ENCODE data around the gene SLC47A1.
"Not testable (repeated sequence)": the region's sequence is repeated elsewhere in the genome, so short reads cannot be mapped to it uniquely, and the experiment has no call there.

DNA sequence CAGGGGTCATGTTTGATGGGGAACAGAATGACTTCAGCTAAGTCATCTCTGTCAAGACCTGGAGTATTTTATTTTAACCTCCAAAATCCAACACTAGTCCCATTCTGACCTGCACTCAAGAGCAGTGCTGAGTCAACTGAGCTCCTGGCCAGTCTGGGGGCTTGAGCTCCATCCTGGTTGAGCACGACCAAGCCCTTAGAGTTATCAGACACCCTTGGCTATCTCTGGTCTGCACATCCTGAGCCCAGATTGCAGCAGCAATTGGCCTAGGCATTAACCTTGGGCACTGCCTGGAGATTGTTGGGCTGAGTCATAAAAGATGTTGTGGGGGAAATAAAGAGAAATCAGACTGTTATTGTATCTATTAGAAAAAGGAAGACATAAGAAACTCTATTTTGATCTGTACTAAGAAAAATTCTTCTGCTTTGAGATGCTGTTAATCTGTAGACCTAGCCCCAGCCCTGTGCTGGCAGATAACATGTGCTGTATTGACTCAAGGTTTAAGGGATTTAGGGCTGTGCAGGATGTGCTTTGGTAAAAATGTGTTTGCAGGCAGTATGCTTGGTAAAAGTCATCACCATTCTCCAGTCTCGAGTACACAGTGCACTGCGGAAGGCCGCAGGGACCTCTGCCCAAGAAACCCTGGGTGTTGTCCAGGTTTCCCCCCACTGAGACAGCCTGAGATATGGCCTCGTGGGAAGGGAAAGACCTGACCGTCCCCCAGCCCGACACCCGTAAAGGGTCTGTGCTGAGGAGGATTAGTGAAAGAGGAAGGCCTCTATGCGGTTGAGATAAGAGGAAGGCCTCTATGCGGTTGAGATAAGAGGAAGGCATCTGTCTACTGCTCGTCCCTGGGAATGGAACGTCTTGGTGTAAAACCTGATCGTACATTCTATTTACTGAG lies 14.0 kb upstream of the SLC47A1 start:
- not testable (repeated sequence) for TF ChIP-seq POLR2A, POLR2AphosphoS5, EP300 (IDR thresholded peaks at IDR 0.05)
- TF ChIP-seq, protein P1, sequence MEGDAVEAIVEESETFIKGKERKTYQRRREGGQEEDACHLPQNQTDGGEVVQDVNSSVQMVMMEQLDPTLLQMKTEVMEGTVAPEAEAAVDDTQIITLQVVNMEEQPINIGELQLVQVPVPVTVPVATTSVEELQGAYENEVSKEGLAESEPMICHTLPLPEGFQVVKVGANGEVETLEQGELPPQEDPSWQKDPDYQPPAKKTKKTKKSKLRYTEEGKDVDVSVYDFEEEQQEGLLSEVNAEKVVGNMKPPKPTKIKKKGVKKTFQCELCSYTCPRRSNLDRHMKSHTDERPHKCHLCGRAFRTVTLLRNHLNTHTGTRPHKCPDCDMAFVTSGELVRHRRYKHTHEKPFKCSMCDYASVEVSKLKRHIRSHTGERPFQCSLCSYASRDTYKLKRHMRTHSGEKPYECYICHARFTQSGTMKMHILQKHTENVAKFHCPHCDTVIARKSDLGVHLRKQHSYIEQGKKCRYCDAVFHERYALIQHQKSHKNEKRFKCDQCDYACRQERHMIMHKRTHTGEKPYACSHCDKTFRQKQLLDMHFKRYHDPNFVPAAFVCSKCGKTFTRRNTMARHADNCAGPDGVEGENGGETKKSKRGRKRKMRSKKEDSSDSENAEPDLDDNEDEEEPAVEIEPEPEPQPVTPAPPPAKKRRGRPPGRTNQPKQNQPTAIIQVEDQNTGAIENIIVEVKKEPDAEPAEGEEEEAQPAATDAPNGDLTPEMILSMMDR (IDR thresholded peaks at IDR 0.05), result not testable (repeated sequence)

All from gastroesophageal sphincter (tissue), 3 donors.